IMR-90 (cell line): Measurements from ENCODE around the gene AKAP13. TPM values are rescaled to one million over a fixed set of nuclear protein-coding genes. Genes with fewer than 3 reads are reported as not detected.

Source experiments
- ATAC-seq: fragments of 200-7000 bp; cut with Tn5 transposase; 2 replicates; pipeline ENCODE4 v1.9.1; 2020; ENCODE audit warnings: low read depth, mild to moderate bottlenecking, moderate library complexity
- BruUV-seq: library from RNA; stranded (reverse); fragments of 400-500 nt; replicated peaks from 2 replicates; lab custom pipeline; 2021; lab: Mats Ljungman, UMichigan
- CTCF ChIA-PET: fragments of 300-600 bp; formaldehyde crosslinking; extraction: SDS; loops from one replicate; lab custom pipeline; 2021; ENCODE audit warnings: antibody characterized with exemption; lab: Yijun Ruan, JAX
- POLR2A ChIA-PET: fragments of 300-600 bp; sonication (Branson Sonifier 250); formaldehyde crosslinking; loops from one replicate; lab custom pipeline; 2022; ENCODE audit warnings: antibody characterized with exemption; ENCODE audit not compliant: unreplicated experiment; lab: Charles Lee
- DNase-seq: peaks from one replicate; pipeline ENCODE4 v3.0.0; 2013
- H2AFZ ChIP-seq: replicated peaks from 2 replicates; pipeline ENCODE3; 2013; ENCODE audit warnings: low read length, mild to moderate bottlenecking; ENCODE audit not compliant: poor library complexity
- H2AK5ac ChIP-seq: 2 replicates; pipeline ENCODE4 v1.6.1; 2013; ENCODE audit warnings: low read depth, low read length, inconsistent platforms
- H2AK9ac ChIP-seq: replicated peaks from 2 replicates; pipeline ENCODE3; 2013; ENCODE audit warnings: mild to moderate bottlenecking, low read depth, low read length, moderate library complexity; ENCODE audit not compliant: poor library complexity
- H2BK120ac ChIP-seq: 2 replicates; pipeline ENCODE4 v1.6.1; 2013; ENCODE audit warnings: low read depth, low read length, inconsistent platforms
- H2BK15ac ChIP-seq: 3 replicates; pipeline ENCODE4 v1.6.1; 2013; ENCODE audit warnings: low read depth, low read length, inconsistent platforms
- H2BK20ac ChIP-seq: 2 replicates; pipeline ENCODE4 v1.6.1; 2013; ENCODE audit warnings: low read depth, mild to moderate bottlenecking, inconsistent platforms, low read length, moderate library complexity
- H2BK5ac ChIP-seq: 2 replicates; pipeline ENCODE4 v1.6.1; 2013; ENCODE audit warnings: mild to moderate bottlenecking, low read depth, low read length, inconsistent platforms; ENCODE audit not compliant: poor library complexity, severe bottlenecking
- H3K14ac ChIP-seq: replicated peaks from 2 replicates; pipeline ENCODE4 v1.6.1; 2013; ENCODE audit warnings: low read depth, low read length, inconsistent platforms
- H3K18ac ChIP-seq: 2 replicates; pipeline ENCODE4 v1.6.1; 2013; ENCODE audit warnings: low read depth, low read length, control low read depth
- H3K23ac ChIP-seq: 2 replicates; pipeline ENCODE4 v1.6.1; 2013; ENCODE audit warnings: low read depth, low read length, inconsistent platforms
- H3K27ac ChIP-seq: 2 replicates; pipeline ENCODE4 v1.5.1; 2013; ENCODE audit warnings: mild to moderate bottlenecking, control low read depth, low read length; ENCODE audit not compliant: insufficient read depth
- H3K27me3 ChIP-seq: 2 replicates; pipeline ENCODE4 v1.6.1; 2013; ENCODE audit warnings: low read length; ENCODE audit not compliant: control insufficient read depth, insufficient read depth
- H3K36me3 ChIP-seq: 2 replicates; pipeline ENCODE4 v1.6.1; 2013; ENCODE audit warnings: low read length, mixed read lengths; ENCODE audit not compliant: control insufficient read depth, insufficient read depth
- H3K4ac ChIP-seq: 2 replicates; pipeline ENCODE4 v1.6.1; 2013; ENCODE audit warnings: low read depth, low read length, inconsistent platforms
- H3K4me1 ChIP-seq: 2 replicates; pipeline ENCODE4 v1.6.1; 2013; ENCODE audit warnings: low read length, mixed read lengths; ENCODE audit not compliant: control insufficient read depth, insufficient read depth
- H3K4me2 ChIP-seq: 2 replicates; pipeline ENCODE4 v1.6.1; 2013; ENCODE audit warnings: low read depth, mild to moderate bottlenecking, control low read depth, low read length, moderate library complexity
- H3K4me3 ChIP-seq: 2 replicates; pipeline ENCODE4 v1.5.1; 2013; ENCODE audit warnings: low read depth, mild to moderate bottlenecking, control low read depth, low read length, moderate library complexity; ENCODE audit not compliant: insufficient read depth
- H3K56ac ChIP-seq: 2 replicates; pipeline ENCODE4 v1.6.1; 2013; ENCODE audit warnings: low read length, inconsistent platforms; ENCODE audit not compliant: insufficient read depth; ENCODE audit errors: extremely low read depth
- H3K79me1 ChIP-seq, 2 experiments: 2 replicates each; pipeline ENCODE4 v1.6.1; 2013; ENCODE audit warnings: low read length in 2 of 2, inconsistent platforms in 1 of 2, low read depth in 1 of 2
- H3K9ac ChIP-seq: 2 replicates; pipeline ENCODE4 v1.6.1; 2013; ENCODE audit warnings: low read depth, low read length, control low read depth
- H3K9me1 ChIP-seq: 2 replicates; pipeline ENCODE4 v1.6.1; 2013; ENCODE audit warnings: low read length, inconsistent platforms; ENCODE audit not compliant: insufficient read depth
- H3K9me3 ChIP-seq: 2 replicates; pipeline ENCODE4 v1.6.1; 2013; ENCODE audit warnings: low read length; ENCODE audit not compliant: control insufficient read depth, insufficient read depth
- H4K20me1 ChIP-seq: 2 replicates; pipeline ENCODE4 v1.6.1; 2013; ENCODE audit warnings: low read length, inconsistent platforms; ENCODE audit not compliant: insufficient read depth
- H4K5ac ChIP-seq: 2 replicates; pipeline ENCODE4 v1.6.1; 2013; ENCODE audit warnings: mild to moderate bottlenecking, low read depth, low read length, control low read depth
- H4K8ac ChIP-seq, 2 experiments: 2 replicates each; pipeline ENCODE4 v1.6.1; 2013; ENCODE audit warnings: low read depth in 2 of 2, low read length in 2 of 2, control low read depth in 1 of 2, inconsistent platforms in 1 of 2
- H4K91ac ChIP-seq: 2 replicates; pipeline ENCODE4 v1.6.1; 2013; ENCODE audit warnings: low read depth, low read length, inconsistent platforms; ENCODE audit not compliant: insufficient read depth
- BHLHE40 ChIP-seq: fragments of 150-350 bp; IDR thresholded peaks from 2 replicates; pipeline ENCODE4 v1.6.1; 2016; ENCODE audit warnings: mild to moderate bottlenecking, low read depth, low read length
- CEBPB ChIP-seq: IDR thresholded peaks from 2 replicates; pipeline ENCODE4 v1.6.1; 2012; ENCODE audit warnings: low read depth, low read length, improper control_type of control experiment
- FOS ChIP-seq: fragments of 150-350 bp; IDR thresholded peaks from 2 replicates; pipeline ENCODE4 v1.6.1; 2016; ENCODE audit warnings: low read depth, low read length
- MAFK ChIP-seq: IDR thresholded peaks from 2 replicates; pipeline ENCODE4 v1.6.1; 2012; ENCODE audit warnings: low read depth, low read length, improper control_type of control experiment
- MAZ ChIP-seq: IDR thresholded peaks from 2 replicates; pipeline ENCODE4 v1.6.1; 2012; ENCODE audit warnings: low read depth, mild to moderate bottlenecking, low read length, improper control_type of control experiment, moderate library complexity, borderline replicate concordance
- MXI1 ChIP-seq: IDR thresholded peaks from 2 replicates; pipeline ENCODE4 v1.6.1; 2012; ENCODE audit warnings: low read depth, mild to moderate bottlenecking, low read length, moderate library complexity, borderline replicate concordance
- NFE2L2 ChIP-seq: fragments of 150-350 bp; IDR thresholded peaks from 2 replicates; pipeline ENCODE4 v1.6.1; 2016; ENCODE audit warnings: low read depth, mild to moderate bottlenecking, low read length
- RFX5 ChIP-seq: IDR thresholded peaks from 2 replicates; pipeline ENCODE4 v1.8.0; 2012; ENCODE audit warnings: low read depth, mild to moderate bottlenecking, low read length, moderate library complexity
- WGBS, 2 experiments: methylation state at CpG; one replicate each; pipeline versions ENCODE4 v1.1.5 to v1.1.7; 2013; ENCODE audit warnings: missing lambda C conversion rate in 2 of 2; ENCODE audit not compliant: insufficient read length in 1 of 2; ENCODE audit errors: extremely low coverage in 2 of 2; 5-methylcytosine and 5-hydroxymethylcytosine counted together
- dilution Hi-C: fragments of 300-500 bp; cut with HindIII; formaldehyde crosslinking; loops from one replicate; pipeline ENCODE4 v1.14.3; 2018; ENCODE audit warnings: low sequenced_read_pairs; ENCODE audit not compliant: unreplicated experiment
- in situ Hi-C: fragments of 300-500 bp; cut with MboI; formaldehyde crosslinking; loops from 3 replicates; pipeline ENCODE4 v1.14.3; 2019; ENCODE audit warnings: low sequenced_read_pairs, inconsistent platforms, mixed read lengths
- intact Hi-C: fragments of 100-400 bp; cut with micrococcal nuclease; formaldehyde crosslinking; loops from 2 replicates; pipeline ENCODE4 v1.10.0; 2022
- polyA plus RNA-seq, 3 experiments: library from polyadenylated mRNA; depleted of rRNA; stranded (reverse); fragments of >200 nt; gene quantifications; 2 replicates each; pipeline ENCODE4 v1.2.3, GENCODE V29; 2012; ENCODE audit warnings: low replicate concordance in 1 of 3
- total RNA-seq: library from RNA; depleted of rRNA; stranded (reverse); fragments of >200 nt; gene quantifications from 2 replicates; pipeline ENCODE4 v1.2.3, GENCODE V29; 2012
- TF ChIP-seq, protein P1 (sequence below): fragments of 150-350 bp; IDR thresholded peaks from 2 replicates; pipeline ENCODE4 v1.6.1; 2016; ENCODE audit warnings: low read depth, mild to moderate bottlenecking, low read length, moderate library complexity, borderline replicate concordance

The AKAP13 gene
- total and polyA plus RNA-seq, 2 of the 4 experiments (the other 2 are of a cell fraction), result 10.4 to 46.4 TPM

DNA sequence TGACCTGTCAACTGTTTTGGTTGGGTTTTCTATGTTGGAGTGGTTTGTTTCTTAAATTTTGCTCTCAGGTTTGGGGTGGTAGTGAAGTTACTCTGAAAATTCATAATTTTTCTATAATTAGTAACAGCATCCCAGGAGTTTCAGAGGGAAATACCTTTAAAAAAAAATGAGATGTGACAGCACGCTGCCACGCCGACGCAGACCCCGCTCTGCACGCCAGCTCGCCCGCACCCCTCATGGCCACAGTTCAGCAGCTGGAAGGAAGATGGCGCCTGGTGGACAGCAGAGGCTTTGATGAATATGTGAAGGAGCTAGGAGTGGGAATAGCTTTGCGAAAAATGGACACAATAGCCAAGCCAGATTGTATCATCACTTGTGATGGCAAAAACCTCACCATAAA is 34.6 kb downstream of the AKAP13 start:
- Histone ChIP-seq H2AFZ (no peak overlapping the region), H4K5ac (no peak overlapping the region), H2AK5ac (peak overlapping the region; percentile 57; the same call in 1 of the 2 replicates), H2BK5ac (no peak overlapping the region), H3K18ac (no peak overlapping the region), H3K23ac (peak overlapping the region; percentile 51; the same call in 1 of the 2 replicates), H3K14ac (no peak overlapping the region), H4K8ac (no peak overlapping the region), H2BK120ac (no peak overlapping the region), H3K56ac (no peak overlapping the region), H3K27me3 (no peaks in the 10 kb centered on the region), H4K20me1 (peaks cover 40% of the 10 kb centered on the region), H3K9me1 (peaks cover 3% of the 10 kb centered on the region), H3K4me2 (no peak overlapping the region), H2BK20ac (peak overlapping the region; percentile 11; the same call in 1 of the 2 replicates), H3K79me1 (peaks cover 26 to 62% of the 10 kb centered on the region in 2 experiments), H3K9me3 (no peaks in the 10 kb centered on the region), H2BK15ac (no peak overlapping the region), H3K4ac (no peak overlapping the region), H3K9ac (no peak overlapping the region), H3K27ac (no peak overlapping the region), H3K36me3 (no peaks in the 10 kb centered on the region), H3K4me3 (no peak overlapping the region), H3K4me1 (peaks cover 9% of the 10 kb centered on the region), H2AK9ac (no peak overlapping the region), H4K91ac (no peak overlapping the region)
- WGBS, 2 experiments, result 100% methylated on average over 5 of the region's 10 CpGs; no CpG with 5 or more reads in 1 of the 2 experiments
- DNase-seq (no peak), ATAC-seq (no peak)
- dilution Hi-C loops (no loop called here), in situ Hi-C loops (no loop called here), intact Hi-C loops (loop anchor here (1.0 to 10.0 kb wide), 3 partner anchors 62 to 210 kb away; no protein-coding TSS in a partner anchor)
- TF ChIP-seq FOS (no peak), RFX5 (no peak), NFE2L2 (no peak), MAFK (no peak), CEBPB (no peak), BHLHE40 (no peak), MXI1 (no peak), MAZ (no peak)
- TF ChIP-seq, protein P1, sequence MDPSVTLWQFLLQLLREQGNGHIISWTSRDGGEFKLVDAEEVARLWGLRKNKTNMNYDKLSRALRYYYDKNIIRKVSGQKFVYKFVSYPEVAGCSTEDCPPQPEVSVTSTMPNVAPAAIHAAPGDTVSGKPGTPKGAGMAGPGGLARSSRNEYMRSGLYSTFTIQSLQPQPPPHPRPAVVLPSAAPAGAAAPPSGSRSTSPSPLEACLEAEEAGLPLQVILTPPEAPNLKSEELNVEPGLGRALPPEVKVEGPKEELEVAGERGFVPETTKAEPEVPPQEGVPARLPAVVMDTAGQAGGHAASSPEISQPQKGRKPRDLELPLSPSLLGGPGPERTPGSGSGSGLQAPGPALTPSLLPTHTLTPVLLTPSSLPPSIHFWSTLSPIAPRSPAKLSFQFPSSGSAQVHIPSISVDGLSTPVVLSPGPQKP, result no peak
- CTCF ChIA-PET, result interaction anchor here (0.8 to 1.8 kb wide), 2 partner anchors 84 to 118 kb away, joined by 3 to 9 read pairs; no protein-coding TSS in a partner anchor
- POLR2A ChIA-PET, result no interaction called here
- BruUV-seq, result no TSS peak
